Right cardiac atrium (tissue), 5 donors: Measurements from ENCODE around the gene CBX8. TPM values are rescaled to one million over a fixed set of nuclear protein-coding genes. Genes with fewer than 3 reads are reported as not detected.
A peak's percentile ranks its signal among the peaks of the same experiment; 100 is the strongest.

Experiments used
- ATAC-seq, 2 donors: fragments of 200-7000 bp; cut with Tn5 transposase; one replicate each; pipeline versions ENCODE4 v1.8.0 to v1.9.1; 2020; ENCODE audit warnings: moderate library complexity in 2 of 2, mild to moderate bottlenecking in 1 of 2
- DNase-seq, 3 donors: peaks; one replicate each; pipeline ENCODE4 v3.0.0-alpha.2; 2020
- H3K27ac ChIP-seq: one replicate; pipeline ENCODE4 v1.5.1; 2013; ENCODE audit warnings: mild to moderate bottlenecking, low read length, control low read depth, moderate library complexity
- H3K27me3 ChIP-seq: one replicate; pipeline ENCODE4 v1.6.1; 2013; ENCODE audit not compliant: control insufficient read depth, insufficient read depth
- H3K4me1 ChIP-seq: one replicate; pipeline ENCODE4 v1.6.1; 2013; ENCODE audit warnings: low read length; ENCODE audit not compliant: control insufficient read depth, insufficient read depth
- H3K4me3 ChIP-seq: one replicate; pipeline ENCODE4 v1.5.1; 2013; ENCODE audit warnings: low read length, control low read depth
- H3K9me3 ChIP-seq: one replicate; pipeline ENCODE4 v1.6.1; 2013; ENCODE audit warnings: low read length; ENCODE audit not compliant: control insufficient read depth
- WGBS: extraction: QIAGEN DNeasy Blood & Tissue Kit; methylation state at CpG from one replicate; pipeline ENCODE4 v1.1.7; 2013; 5-methylcytosine and 5-hydroxymethylcytosine counted together
- intact Hi-C, 4 donors: fragments of 100-400 bp; cut with DNase I; formaldehyde crosslinking; loops; one replicate each; pipeline versions ENCODE4 v1.11.0 to v1.14.0; 2022 to 2023
- polyA plus RNA-seq: library from polyadenylated mRNA; stranded (reverse); fragments of 200-250 nt; gene quantifications from one replicate; pipeline ENCODE4 v1.2.3, GENCODE V29; 2013
- total RNA-seq, 4 donors: library from RNA; stranded (reverse); fragmentation: NEBNext Ultra II Directional; extraction: Animal tissue kit (Norgen Biotek cat#: 25700); gene quantifications; one replicate each; pipeline ENCODE4 v1.2.1, GENCODE V29; 2021
- donor health status: healthy with polysubstance abuse.
- donor health status: DM: no; HTN: yes; CAD: no.
- donor health status: DM: no; HTN: no; CAD: no.
- donor health status: DM: no; HTN: yes; CAD: no; lungs with severe emphysema.
- donor health status: DM: yes; HTN: yes; CAD: no.

The CBX8 gene
- total and polyA plus RNA-seq, 5 donors, result 2.4 to 7.3 (median 4.7) TPM

DNA sequence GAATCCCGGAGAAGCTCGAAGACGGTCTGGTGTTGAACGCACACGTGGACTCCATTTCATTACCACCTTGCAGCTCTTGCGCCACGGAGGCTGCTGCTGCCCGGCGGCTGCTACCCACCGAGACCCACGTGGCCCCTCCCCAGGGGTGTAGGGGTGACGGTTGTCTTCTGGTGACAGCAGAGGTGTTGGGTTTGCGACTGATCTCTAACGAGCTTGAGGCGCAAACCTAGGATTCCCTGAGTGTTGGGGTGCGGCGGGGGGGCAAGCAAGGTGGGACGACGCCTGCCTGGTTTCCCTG lies 44.1 kb upstream of the CBX8 start:
- Histone ChIP-seq H3K4me1 (peaks cover 10% of the 10 kb centered on the region), H3K27ac (no peak overlapping the region), H3K4me3 (no peak overlapping the region), H3K9me3 (no peaks in the 10 kb centered on the region), H3K27me3 (no peaks in the 10 kb centered on the region)
- intact Hi-C loops, result loop anchor here in 2 of 4 donors (5.0 kb wide), 2 partner anchors 34 to 151 kb away; no protein-coding TSS in a partner anchor
- ATAC-seq (no peak), DNase-seq (no peak)
- WGBS, result 3% methylated on average over 19 of the region's 19 CpGs

DNA sequence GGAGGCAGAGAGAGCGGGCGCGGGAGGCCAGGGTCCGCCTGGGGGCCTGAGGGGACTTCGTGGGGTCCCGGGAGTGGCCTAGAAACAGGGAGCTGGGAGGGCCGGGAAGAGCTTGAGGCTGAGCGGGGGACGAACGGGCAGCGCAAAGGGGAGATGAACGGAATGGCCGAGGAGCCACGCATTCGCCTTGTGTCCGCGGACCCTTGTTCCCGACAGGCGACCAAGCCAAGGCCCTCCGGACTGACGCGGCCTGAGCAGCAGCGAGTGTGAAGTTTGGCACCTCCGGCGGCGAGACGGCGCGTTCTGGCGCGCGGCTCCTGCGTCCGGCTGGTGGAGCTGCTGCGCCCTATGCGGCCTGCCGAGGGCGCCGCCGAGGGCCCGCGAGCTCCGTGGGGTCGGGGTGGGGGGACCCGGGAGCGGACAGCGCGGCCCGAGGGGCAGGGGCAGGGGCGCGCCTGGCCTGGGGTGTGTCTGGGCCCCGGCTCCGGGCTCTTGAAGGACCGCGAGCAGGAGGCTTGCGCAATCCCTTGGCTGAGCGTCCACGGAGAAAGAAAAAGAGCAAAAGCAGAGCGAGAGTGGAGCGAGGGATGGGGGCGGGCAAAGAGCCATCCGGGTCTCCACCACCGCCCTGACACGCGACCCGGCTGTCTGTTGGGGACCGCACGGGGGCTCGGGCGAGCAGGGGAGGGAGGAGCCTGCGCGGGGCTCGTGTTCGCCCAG lies 43.6 kb upstream of the CBX8 start:
- 2% methylated on average over 74 of the region's 74 CpGs for whole genome bisulfite sequencing
- peak; percentile 3 for ATAC-seq

DNA sequence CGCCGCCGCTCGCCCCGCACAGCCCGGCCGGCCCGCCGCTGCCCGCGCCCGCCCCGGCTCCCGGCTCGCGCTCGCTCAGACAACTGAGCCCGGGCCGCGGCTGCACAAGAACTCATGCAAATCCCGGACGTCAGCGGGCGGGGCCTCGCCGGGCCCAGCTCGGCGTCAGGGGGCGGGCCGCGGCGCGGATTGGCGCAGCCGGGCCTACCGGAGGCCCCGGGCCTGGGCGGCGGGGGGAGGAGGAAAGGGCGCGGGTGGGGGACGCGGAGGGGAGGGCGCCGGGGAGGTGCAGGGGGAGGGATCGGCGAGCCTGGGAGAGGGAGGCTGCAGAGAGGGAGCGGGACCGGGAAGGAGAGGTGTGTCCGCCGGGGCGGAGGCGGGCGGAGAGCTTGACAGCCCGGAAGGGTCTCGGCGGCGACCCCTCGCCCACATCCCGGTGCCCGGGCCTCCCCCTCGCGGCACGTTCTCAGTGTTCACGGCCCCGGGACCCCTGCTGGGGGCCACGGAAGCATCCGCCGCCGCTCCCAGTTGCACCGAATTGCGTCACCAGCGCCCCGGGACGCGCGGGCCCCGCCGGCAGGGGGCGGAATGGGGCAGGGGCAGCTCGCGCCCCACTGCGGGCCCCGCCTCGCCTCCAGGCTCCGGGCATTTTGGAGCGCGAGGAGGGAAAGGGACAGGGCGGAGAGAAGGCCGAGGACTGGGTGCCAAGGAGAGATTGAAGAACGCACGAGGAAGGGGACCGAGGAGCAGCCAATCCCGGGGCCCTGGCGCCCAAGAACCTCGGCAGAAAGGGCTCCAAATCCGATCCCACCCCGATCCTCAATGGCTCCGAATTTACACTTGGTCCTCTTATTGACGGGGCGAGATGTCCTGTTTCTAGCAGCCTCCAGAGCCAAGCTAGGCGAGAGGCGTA lies 42.7 kb upstream of the CBX8 start, which contains the start of gene CBX4:
Gene CBX4, minus strand, starts transcription at position 85 of the 913 bp plus-strand sequence. CDS start 189 bp downstream, outside the sequence.
- intact Hi-C loops, result loop anchor here in 2 of 4 donors (2.0 to 5.0 kb wide), 3 partner anchors 32 to 153 kb away; no protein-coding TSS in a partner anchor
- Histone ChIP-seq H3K27me3 (no peaks in the 10 kb centered on the region), H3K4me1 (peaks cover 10% of the 10 kb centered on the region), H3K9me3 (no peaks in the 10 kb centered on the region), H3K27ac (peak within 1 kb of the TSS; percentile 88), H3K4me3 (peak within 1 kb of the TSS; percentile 90)
- peak; percentile 84 to 87 for ATAC-seq
- DNase-seq, result peak; percentile 96 to 99 (median 98)
- WGBS, result 1% methylated on average over 101 of the region's 103 CpGs

More for the DNA sequence above, 43.6 kb upstream of the CBX8 start:
- no peak overlapping the region for H3K4me3 ChIP-seq
- no peaks in the 10 kb centered on the region for H3K27me3 ChIP-seq
- H3K9me3 ChIP-seq, result no peaks in the 10 kb centered on the region
- no peak overlapping the region for H3K27ac ChIP-seq
- intact Hi-C loops, result loop anchor here in 2 of 4 donors (5.0 kb wide), 2 partner anchors 33 to 152 kb away; no protein-coding TSS in a partner anchor
- peak; percentile 86 to 95 (median 91) for DNase-seq
- H3K4me1 ChIP-seq, result peaks cover 10% of the 10 kb centered on the region

DNA sequence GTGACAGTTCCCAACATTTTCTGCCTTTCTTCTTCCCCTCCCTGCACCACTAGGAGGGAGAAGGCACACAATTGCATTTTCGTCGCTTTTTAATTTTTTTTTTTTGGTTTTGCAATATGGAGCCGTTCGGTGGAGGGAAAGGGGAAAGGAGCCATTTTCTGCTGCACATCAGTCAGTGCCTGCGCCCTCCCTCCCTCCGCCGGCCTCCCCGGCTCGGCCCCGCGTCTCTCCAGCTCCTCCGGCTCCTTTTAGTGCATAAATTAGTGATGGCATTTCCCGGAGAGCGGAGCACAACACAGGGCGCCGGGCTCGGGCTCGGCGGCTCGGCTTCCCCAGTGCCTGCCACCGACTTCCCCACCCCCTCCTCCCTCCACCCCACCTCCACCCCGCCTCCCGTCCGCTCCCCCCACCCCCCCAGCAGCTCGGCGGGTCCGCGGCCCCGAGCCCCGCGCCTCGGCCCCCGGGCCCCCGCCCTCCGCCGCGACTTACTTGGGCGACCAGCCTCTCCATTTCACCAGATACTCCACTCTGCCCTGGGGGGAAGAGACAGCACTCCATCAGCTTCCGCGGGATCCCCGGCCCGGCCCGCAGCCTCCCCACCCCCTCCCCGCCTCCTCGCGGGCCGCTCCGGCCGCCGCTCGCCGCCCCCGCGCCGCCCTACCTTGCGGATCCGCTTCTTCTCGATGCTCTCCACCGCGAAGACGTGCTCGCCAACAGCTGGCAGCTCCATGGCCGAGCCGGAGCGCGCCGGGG lies 41.8 kb upstream of the CBX8 start:
- H3K4me3 ChIP-seq, result peak overlapping the region; percentile 90
- ATAC-seq, result peak in 1 of 2 donors; percentile 3
- H3K4me1 ChIP-seq, result peaks cover 10% of the 10 kb centered on the region
- peak; percentile 50 to 82 (median 79) for DNase-seq
- no peaks in the 10 kb centered on the region for H3K9me3 ChIP-seq
- peak overlapping the region; percentile 88 for H3K27ac ChIP-seq
- intact Hi-C loops, result loop anchor here in 1 of 4 donors (2.0 kb wide), 1 partner anchor 40 kb away; no protein-coding TSS in a partner anchor
- H3K27me3 ChIP-seq, result no peaks in the 10 kb centered on the region
- under 1% methylated on average over 66 of the region's 67 CpGs for WGBS

DNA sequence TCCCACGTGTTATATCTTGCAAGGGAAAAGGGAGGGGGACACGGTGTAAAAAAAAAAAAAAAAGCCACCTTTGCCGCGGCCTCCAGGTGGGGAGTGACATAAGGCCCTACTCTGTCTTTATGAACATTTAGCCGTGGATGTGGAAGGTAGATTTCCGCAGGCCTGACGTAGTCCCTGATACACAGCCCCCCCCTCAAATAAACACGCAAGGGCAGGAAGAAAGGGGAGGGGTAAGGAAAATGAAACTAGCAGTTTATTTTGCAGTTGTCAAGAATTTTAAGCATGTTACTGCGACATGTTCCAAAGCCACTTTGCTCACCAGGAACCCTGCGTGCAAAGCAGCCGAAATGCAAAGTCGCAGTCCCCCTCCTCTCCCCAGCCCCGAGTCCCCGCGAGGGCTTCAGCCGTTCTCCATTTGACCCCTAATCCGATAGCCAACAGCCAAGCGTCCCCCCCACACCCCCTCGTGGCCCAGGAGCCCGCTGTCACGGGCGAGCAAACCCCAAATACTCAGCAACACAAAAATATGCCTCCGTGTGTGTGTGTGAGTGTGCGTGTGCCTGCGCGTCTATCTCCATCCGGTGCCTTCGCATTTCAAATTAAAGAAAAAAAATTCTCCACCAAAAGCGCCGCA lies 41.1 kb upstream of the CBX8 start:
- Histone ChIP-seq H3K27ac (peak overlapping the region; percentile 88), H3K27me3 (no peaks in the 10 kb centered on the region), H3K4me1 (peaks cover 10% of the 10 kb centered on the region), H3K9me3 (no peaks in the 10 kb centered on the region), H3K4me3 (peak overlapping the region; percentile 90)
- ATAC-seq, result no peak
- DNase-seq, result peak; percentile 22 to 76 (median 70)
- WGBS, result 2% methylated on average over 30 of the region's 30 CpGs
- intact Hi-C loops, result loop anchor here in 1 of 4 donors (2.0 kb wide), 1 partner anchor 39 kb away; no protein-coding TSS in a partner anchor

DNA sequence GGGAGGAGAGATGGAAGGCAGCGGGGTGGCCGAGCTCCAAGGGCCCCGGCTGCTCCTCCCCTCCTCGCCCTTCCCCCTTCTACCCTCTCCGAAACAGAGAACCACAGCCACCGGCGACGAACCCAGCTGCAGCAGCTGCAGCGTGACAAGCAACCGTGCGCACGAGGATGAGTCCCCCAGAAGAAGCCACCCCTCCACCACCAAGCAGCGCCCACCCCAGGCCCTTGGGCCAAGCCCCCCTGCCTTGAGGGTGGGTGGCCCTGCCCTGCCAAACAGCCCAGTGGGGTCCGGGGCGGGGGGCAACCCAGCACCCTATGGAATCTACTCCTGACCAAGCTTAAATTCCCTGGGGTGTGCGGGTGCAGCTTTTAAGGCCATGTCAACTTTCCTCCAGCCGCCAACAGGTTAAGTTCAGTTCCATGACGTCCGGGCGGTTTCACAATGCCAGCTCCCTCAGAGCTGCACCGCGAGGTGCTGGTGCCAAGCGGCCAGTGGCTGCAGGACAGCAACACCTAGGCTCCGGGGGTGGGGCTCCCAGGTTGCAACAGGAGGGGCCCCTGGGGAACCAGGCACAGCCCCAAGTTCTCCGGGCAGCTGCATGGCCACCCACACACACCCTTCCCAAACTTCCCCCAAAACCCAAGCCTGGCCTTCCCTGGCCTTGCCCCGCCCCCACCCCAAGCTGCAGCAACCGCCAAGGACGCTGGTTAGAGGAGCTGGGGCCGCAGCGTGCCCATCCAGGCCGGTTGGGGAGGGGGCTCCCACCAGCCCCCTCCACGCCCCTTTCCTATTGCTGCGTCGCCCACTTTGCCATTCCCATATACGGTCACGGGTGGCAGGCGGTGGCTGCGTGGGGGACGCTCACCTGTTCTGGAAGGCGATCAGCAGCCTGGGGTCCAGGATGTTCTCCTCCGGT lies 40.4 kb upstream of the CBX8 start:
- H3K9me3 ChIP-seq, result no peaks in the 10 kb centered on the region
- ATAC-seq (peak; percentile 20 to 30), DNase-seq (peak; percentile 80 to 89 (median 88))
- no peaks in the 10 kb centered on the region for H3K27me3 ChIP-seq
- peak overlapping the region; percentile 25 for H3K27ac ChIP-seq
- WGBS, result 23% methylated on average over 41 of the region's 41 CpGs
- intact Hi-C loops, result no loop called here
- H3K4me3 ChIP-seq, result peak overlapping the region; percentile 90
- peaks cover 10% of the 10 kb centered on the region for H3K4me1 ChIP-seq

DNA sequence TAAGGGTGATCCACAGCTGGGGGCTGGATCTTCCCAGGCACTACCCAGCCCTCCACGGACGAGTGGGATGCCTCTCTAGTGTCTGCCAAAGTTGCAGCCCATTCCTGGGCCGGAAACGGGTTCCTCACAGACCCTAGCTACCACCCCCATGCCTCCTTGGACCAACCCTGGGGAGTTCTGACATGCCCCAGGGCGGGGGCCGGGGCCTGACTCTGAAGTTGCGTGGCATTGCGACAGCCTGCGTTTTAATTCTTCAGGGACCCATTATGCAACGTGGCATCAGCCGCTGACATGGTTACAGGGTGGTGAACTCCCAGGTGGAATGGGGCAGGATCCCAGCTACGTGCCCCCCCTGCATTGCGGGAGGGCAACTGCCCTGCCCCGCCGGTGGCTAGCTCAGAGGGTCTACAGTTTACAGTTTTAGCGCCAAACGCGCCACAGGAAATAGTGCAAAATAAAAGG lies 39.7 kb upstream of the CBX8 start:
- no peak overlapping the region for H3K27ac ChIP-seq
- WGBS, result 48% methylated on average over 18 of the region's 18 CpGs

DNA sequence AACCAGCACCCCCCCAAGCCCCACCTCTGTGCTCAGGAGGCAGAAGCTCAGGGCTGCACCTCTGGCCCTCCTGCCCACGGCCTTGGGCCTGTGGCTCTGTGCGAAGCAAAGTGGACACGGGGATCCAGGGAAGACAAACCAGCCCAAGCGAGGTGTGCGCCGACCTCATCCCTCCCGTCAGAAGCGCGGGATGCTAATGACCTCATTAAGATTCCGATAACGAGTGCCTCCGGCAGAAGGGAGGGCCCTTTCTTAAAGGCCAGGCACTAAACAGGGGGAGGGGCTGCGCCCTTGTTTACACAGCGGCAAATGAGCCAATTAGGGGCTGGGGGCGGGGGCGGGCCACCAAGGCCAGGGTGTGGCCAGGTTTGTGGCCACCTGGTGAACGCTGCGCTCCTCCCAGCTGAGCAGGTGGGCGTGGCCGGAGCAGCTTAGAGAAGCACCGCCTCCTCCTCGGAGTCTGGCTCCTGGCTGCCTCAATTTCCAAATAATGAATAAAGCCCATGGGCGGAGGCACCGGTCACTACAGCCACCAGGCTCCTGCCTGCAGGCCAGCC lies 39.2 kb upstream of the CBX8 start:
- ATAC-seq (no peak), DNase-seq (peak in 2 of 3 donors; percentile 22 to 67)
- Histone ChIP-seq H3K4me1 (peaks cover 12% of the 10 kb centered on the region), H3K4me3 (no peak overlapping the region), H3K9me3 (no peaks in the 10 kb centered on the region), H3K27me3 (no peaks in the 10 kb centered on the region), H3K27ac (no peak overlapping the region)
- intact Hi-C loops, result no loop called here
- 84% methylated on average over 24 of the region's 24 CpGs for WGBS

More for the DNA sequence above, 39.7 kb upstream of the CBX8 start:
- intact Hi-C loops, result no loop called here
- no peaks in the 10 kb centered on the region for H3K9me3 ChIP-seq
- H3K4me1 ChIP-seq, result peaks cover 10% of the 10 kb centered on the region
- H3K27me3 ChIP-seq, result no peaks in the 10 kb centered on the region
- ATAC-seq (no peak), DNase-seq (peak; percentile 38 to 69 (median 56))
- peak overlapping the region; percentile 90 for H3K4me3 ChIP-seq

DNA sequence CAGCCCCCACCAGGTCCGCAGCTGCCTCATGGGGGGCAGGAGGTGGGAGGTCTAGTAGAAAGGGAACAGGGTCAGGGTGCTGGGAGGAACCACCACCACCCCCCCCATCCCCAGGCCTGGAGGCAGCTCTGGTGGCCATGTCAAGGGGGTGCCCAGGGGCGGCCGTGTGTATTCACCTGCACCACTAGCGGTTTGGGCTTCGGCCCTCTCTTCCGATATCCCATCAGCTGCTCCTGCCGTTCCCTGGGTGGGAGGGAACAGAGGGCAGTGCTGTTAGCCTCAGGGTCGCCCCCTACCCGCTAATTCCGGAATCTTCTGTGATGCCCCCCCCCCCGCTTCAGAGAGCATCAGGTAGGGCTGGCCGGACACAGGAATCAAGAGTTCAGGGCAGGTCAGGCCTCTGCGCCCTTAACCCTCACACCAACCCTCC lies 38.6 kb upstream of the CBX8 start:
- no peak for DNase-seq
- intact Hi-C loops, result no loop called here
- no peak for ATAC-seq
- H3K4me1 ChIP-seq, result peaks cover 12% of the 10 kb centered on the region
- 81% methylated on average over 13 of the region's 13 CpGs for WGBS
- H3K4me3 ChIP-seq, result no peak overlapping the region
- no peak overlapping the region for H3K27ac ChIP-seq
- H3K9me3 ChIP-seq, result no peaks in the 10 kb centered on the region
- H3K27me3 ChIP-seq, result no peaks in the 10 kb centered on the region
